Hepatocyte (in vitro differentiated cells): Measurements from ENCODE around the gene MAP6.

ENCODE experiments used
- EZH2 ChIP-seq: fragments of 200-600 bp; sonication (generic); IDR thresholded peaks from 2 replicates; pipeline ENCODE4 v1.6.1; 2016; ENCODE audit warnings: antibody characterized with exemption, mild to moderate bottlenecking, borderline replicate concordance
- EZH2phosphoT487 ChIP-seq: fragments of 200-600 bp; sonication (generic); IDR thresholded peaks from one replicate; pipeline ENCODE4 v1.6.1; 2018; ENCODE audit warnings: antibody characterized with exemption, mild to moderate bottlenecking, low read depth, moderate library complexity; ENCODE audit not compliant: unreplicated experiment, severe bottlenecking
- TF ChIP-seq, protein P1 (sequence below): fragments of 200-600 bp; sonication (generic); IDR thresholded peaks from 2 replicates; pipeline ENCODE4 v1.5.1; 2016; ENCODE audit warnings: antibody characterized with exemption, mild to moderate bottlenecking; ENCODE audit not compliant: poor library complexity

DNA sequence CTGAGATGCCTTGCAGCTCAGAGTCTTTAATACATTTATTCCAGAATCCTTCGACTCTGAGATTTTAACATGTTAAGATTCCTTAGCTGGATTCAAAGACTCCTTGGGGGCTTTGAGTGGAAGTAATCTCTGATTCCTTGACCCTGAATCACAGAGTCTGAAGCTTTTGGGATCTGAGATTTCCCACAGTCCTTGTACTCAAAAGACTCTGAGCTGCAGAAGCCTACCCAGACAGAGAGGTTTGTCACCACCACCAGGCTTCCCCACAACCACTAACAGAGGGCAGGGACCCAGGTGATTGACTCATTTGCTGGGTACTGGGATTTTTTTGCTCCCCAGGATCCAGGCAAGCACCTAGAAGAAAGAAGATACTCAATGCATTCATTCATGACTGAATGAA, 108.2 kb downstream of the MAP6 start:
- TF ChIP-seq, protein P1, sequence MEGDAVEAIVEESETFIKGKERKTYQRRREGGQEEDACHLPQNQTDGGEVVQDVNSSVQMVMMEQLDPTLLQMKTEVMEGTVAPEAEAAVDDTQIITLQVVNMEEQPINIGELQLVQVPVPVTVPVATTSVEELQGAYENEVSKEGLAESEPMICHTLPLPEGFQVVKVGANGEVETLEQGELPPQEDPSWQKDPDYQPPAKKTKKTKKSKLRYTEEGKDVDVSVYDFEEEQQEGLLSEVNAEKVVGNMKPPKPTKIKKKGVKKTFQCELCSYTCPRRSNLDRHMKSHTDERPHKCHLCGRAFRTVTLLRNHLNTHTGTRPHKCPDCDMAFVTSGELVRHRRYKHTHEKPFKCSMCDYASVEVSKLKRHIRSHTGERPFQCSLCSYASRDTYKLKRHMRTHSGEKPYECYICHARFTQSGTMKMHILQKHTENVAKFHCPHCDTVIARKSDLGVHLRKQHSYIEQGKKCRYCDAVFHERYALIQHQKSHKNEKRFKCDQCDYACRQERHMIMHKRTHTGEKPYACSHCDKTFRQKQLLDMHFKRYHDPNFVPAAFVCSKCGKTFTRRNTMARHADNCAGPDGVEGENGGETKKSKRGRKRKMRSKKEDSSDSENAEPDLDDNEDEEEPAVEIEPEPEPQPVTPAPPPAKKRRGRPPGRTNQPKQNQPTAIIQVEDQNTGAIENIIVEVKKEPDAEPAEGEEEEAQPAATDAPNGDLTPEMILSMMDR: no peak
- TF ChIP-seq EZH2phosphoT487 (no peak), EZH2 (no peak)
